ENCODE results near the gene CREB3L2.

DNA sequence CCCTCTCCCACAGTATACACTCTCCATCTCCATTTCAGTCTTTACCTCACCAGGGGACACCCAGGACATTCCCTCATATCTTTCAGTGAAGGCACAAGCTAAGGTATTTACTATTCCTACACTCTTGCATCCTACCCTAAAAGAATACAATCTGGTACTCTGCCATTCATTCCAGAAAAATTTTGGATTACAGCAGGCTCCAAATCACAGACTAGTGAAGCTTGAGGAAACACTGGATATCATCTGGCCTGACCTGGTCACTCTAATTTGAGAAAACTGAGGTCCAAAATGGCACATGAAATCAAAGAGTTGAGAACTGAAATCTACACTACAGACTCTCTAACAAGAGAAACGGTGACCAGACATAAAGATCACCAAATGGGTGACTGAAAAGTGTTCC is 61.7 kb downstream of the CREB3L2 start:
- TF ChIP-seq, protein P1, sequence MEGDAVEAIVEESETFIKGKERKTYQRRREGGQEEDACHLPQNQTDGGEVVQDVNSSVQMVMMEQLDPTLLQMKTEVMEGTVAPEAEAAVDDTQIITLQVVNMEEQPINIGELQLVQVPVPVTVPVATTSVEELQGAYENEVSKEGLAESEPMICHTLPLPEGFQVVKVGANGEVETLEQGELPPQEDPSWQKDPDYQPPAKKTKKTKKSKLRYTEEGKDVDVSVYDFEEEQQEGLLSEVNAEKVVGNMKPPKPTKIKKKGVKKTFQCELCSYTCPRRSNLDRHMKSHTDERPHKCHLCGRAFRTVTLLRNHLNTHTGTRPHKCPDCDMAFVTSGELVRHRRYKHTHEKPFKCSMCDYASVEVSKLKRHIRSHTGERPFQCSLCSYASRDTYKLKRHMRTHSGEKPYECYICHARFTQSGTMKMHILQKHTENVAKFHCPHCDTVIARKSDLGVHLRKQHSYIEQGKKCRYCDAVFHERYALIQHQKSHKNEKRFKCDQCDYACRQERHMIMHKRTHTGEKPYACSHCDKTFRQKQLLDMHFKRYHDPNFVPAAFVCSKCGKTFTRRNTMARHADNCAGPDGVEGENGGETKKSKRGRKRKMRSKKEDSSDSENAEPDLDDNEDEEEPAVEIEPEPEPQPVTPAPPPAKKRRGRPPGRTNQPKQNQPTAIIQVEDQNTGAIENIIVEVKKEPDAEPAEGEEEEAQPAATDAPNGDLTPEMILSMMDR (IDR thresholded peaks at IDR 0.05; ENCODE audit: insufficient read depth, low read length, poor library complexity, severe bottlenecking), result no peak
- TF ChIP-seq EZH2phosphoT487 (conservative IDR thresholded peaks at IDR 0.05; ENCODE audit: low read length), result no peak

Data from SU-DHL-6 (cell line).